ENCODE measurements around the gene SNAPC2. TPM values are rescaled to one million over a fixed set of nuclear protein-coding genes. Genes with fewer than 3 reads are reported as not detected.

Gene SNAPC2
- total RNA-seq, 1 donor from 2014 or later = 30.5 TPM

- TF ChIP-seq, protein P1, sequence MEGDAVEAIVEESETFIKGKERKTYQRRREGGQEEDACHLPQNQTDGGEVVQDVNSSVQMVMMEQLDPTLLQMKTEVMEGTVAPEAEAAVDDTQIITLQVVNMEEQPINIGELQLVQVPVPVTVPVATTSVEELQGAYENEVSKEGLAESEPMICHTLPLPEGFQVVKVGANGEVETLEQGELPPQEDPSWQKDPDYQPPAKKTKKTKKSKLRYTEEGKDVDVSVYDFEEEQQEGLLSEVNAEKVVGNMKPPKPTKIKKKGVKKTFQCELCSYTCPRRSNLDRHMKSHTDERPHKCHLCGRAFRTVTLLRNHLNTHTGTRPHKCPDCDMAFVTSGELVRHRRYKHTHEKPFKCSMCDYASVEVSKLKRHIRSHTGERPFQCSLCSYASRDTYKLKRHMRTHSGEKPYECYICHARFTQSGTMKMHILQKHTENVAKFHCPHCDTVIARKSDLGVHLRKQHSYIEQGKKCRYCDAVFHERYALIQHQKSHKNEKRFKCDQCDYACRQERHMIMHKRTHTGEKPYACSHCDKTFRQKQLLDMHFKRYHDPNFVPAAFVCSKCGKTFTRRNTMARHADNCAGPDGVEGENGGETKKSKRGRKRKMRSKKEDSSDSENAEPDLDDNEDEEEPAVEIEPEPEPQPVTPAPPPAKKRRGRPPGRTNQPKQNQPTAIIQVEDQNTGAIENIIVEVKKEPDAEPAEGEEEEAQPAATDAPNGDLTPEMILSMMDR (IDR thresholded peaks at IDR 0.05) = no peak
- Histone ChIP-seq H3K36me3 (no peaks in the 10 kb centered on the region), H3K27me3 (peaks cover 5% of the 10 kb centered on the region)
Measured at GRCh38 chr19:7879111-7879807, 40.9 kb upstream of the SNAPC2 start.

GRCh38 chr19:7879836-7880235, 40.3 kb upstream of the SNAPC2 start:
- TF ChIP-seq, protein P1 (IDR thresholded peaks at IDR 0.05) = no peak
- Histone ChIP-seq H3K9me3 (no peaks in the 10 kb centered on the region), H3K4me3 (no peak overlapping the region), H3K27ac (no peak overlapping the region), H3K4me1 (no peaks in the 10 kb centered on the region), H3K36me3 (no peaks in the 10 kb centered on the region), H3K27me3 (peaks cover under 1% of the 10 kb centered on the region)
- no peak for DNase-seq (ENCODE audit: low spot score in 2 of 2)
- intact Hi-C loops (cut with DNase I) = no loop called here

More at GRCh38 chr19:7879111-7879807, 40.9 kb upstream of the SNAPC2 start:
- H3K4me3 ChIP-seq = no peak overlapping the region
- no peaks in the 10 kb centered on the region for H3K9me3 ChIP-seq
- H3K4me1 ChIP-seq = no peaks in the 10 kb centered on the region
- no peak for DNase-seq (ENCODE audit: low spot score in 2 of 2)
- intact Hi-C loops (cut with DNase I) = no loop called here
- no peak overlapping the region for H3K27ac ChIP-seq

DNA sequence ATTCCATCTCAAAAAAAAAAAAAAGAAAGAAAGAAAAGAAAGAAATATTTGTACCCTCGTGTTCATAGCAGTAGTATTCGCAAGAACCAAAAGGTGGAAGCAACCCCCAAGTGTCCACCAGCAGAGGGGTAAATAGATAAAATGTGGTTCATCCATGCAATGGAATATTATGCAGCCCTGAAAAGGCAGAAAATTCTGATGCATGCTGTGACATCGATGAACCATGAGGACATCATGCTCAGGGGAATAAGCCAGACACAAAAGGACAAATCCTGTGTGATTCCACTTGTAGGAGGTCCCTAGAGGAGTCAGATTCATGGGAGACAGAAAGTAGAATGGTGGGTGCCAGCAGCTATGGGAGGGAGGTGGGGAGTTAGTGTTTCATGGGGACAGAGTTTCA, 38.2 kb upstream of the SNAPC2 start:
- H3K27ac ChIP-seq = no peak overlapping the region
- TF ChIP-seq, protein P1 (IDR thresholded peaks at IDR 0.05) = no peak
- H3K4me1 ChIP-seq = no peaks in the 10 kb centered on the region
- no peaks in the 10 kb centered on the region for H3K9me3 ChIP-seq
- no peak overlapping the region for H3K4me3 ChIP-seq
- no peaks in the 10 kb centered on the region for H3K36me3 ChIP-seq
- intact Hi-C loops (cut with DNase I) = no loop called here
- DNase-seq (ENCODE audit: low spot score in 2 of 2) = no peak
- H3K27me3 ChIP-seq = no peaks in the 10 kb centered on the region

- Histone ChIP-seq H3K27me3 (peaks cover under 1% of the 10 kb centered on the region), H3K9me3 (no peaks in the 10 kb centered on the region), H3K4me1 (no peaks in the 10 kb centered on the region), H3K36me3 (no peaks in the 10 kb centered on the region), H3K27ac (no peak overlapping the region), H3K4me3 (no peak overlapping the region)
- intact Hi-C loops (cut with DNase I) = no loop called here
- no peak for DNase-seq (ENCODE audit: low spot score in 2 of 2)
- TF ChIP-seq, protein P1 (IDR thresholded peaks at IDR 0.05) = no peak
Measured at GRCh38 chr19:7883105-7883504, 37.0 kb upstream of the SNAPC2 start.

GRCh38 chr19:7883796-7884570, 36.2 kb upstream of the SNAPC2 start:
- H3K9me3 ChIP-seq = no peaks in the 10 kb centered on the region
- peaks cover 3% of the 10 kb centered on the region for H3K27me3 ChIP-seq
- H3K36me3 ChIP-seq = no peaks in the 10 kb centered on the region
- no peaks in the 10 kb centered on the region for H3K4me1 ChIP-seq
- H3K4me3 ChIP-seq = no peak overlapping the region
- intact Hi-C loops (cut with DNase I) = no loop called here
- TF ChIP-seq, protein P1 (IDR thresholded peaks at IDR 0.05) = no peak
- DNase-seq (ENCODE audit: low spot score in 2 of 2) = no peak
- no peak overlapping the region for H3K27ac ChIP-seq
